Putamen (tissue), 1 donor: ENCODE measurements around the gene DLG3.
A peak's percentile ranks its signal among the peaks of the same experiment; 100 is the strongest.
"Not testable (repeated sequence)": the region's sequence is repeated elsewhere in the genome, so short reads cannot be mapped to it uniquely, and the experiment has no call there.

Source experiments
- DNase-seq: peaks from one replicate; pipeline ENCODE4 v3.0.0-alpha.2; 2016; ENCODE audit warnings: low spot score

DLG3 gene

DNA sequence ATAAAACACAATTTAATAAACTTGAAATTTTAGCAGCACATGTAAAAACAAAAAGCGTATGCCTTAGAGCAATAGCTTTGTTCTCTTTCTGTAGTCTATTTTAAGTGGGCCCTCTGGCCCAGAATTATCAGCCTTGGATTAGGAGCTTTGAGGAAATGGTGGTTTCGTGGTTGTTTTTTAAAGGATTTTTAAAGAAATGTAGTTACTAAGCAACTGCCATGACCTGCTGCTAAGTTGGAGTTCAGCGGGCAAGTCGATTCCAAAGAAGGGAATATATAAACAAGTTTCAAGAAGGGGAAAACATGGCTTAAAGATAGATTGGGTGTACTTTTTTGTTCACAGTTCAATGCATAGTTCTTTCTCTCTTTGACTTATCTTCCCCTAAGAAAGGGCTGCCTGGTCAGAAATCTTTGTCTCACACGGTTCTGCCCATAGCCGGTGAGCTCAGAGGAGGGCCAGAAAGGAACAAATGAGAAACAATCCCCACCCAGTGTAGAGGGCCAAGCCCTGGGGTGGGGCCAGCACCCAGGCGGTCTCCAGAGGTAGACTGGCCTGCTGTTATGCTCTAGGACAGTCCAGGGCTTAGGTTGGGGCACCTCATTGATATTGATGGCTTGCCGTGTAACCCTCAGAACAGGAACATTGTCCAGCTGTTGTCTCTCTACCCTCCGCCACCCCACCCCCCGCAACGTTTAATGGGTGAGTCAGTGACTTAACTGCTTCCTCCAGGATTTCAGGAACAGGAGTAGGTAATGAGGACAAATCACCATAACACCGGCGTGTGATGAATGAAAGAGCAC, 32.5 kb downstream of the DLG3 start:
- DNase-seq: no peak

DNA sequence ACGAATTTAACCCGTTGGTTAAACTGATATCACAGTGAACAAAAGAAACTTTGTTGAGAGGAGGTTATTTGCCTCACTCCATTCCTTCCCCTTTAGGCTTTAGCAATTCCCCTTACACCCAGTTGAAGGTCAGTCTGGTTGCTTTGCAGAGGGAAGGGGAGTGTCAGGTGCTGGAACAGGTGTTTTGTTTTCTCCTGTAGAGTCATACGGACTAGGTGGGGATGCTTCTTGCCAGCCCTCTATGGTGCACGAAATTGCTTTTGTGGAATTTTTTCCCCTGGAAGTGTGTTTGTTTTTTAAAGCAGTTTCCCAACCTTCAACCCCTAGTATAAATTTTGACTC, 33.1 kb downstream of the DLG3 start:
- DNase-seq: no peak

- DNase-seq: no peak
Measured at GRCh38 chrX:70478526-70479245, 34.1 kb downstream of the DLG3 start.

GRCh38 chrX:70479247-70479921, 34.7 kb downstream of the DLG3 start:
- DNase-seq: peak; percentile 13

DNA sequence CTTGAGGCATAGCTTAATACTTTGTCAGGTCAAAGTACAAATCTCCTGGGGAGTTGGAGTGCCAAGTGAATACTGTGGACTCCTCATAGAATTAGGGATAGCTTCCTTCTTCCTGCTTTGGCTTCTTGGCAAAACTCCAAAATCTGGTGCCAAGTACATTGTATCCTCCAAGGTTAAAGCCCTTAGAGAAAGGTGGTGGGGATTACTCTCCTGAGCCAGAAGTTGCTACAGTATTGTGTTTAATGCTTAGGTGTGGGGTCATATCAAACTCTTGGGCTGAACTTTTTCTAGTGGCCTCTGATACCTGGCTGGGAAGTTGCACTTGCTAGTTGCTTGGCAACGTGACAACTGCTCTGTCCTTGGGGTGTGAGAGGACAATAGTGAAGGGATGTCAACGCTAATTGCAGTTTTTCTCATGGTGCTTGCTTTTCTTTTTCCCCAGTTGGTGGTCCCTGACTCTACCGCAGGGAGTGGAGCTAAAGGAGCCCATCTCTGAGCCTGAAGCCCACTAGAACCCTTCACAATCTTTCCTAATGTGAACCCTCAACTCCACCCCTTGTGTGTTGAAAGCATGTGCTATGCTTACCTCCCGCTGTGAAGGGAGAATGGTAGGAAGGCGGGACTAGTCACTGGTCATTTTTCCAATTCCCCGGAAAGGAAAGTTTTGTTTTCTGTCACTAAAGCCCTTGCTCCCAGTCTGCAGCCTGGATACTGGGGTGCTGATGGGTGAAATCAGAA, 35.5 kb downstream of the DLG3 start:
- DNase-seq: no peak

GRCh38 chrX:70480660-70481018, 36.0 kb downstream of the DLG3 start:
- DNase-seq: peak; percentile 42

DNA sequence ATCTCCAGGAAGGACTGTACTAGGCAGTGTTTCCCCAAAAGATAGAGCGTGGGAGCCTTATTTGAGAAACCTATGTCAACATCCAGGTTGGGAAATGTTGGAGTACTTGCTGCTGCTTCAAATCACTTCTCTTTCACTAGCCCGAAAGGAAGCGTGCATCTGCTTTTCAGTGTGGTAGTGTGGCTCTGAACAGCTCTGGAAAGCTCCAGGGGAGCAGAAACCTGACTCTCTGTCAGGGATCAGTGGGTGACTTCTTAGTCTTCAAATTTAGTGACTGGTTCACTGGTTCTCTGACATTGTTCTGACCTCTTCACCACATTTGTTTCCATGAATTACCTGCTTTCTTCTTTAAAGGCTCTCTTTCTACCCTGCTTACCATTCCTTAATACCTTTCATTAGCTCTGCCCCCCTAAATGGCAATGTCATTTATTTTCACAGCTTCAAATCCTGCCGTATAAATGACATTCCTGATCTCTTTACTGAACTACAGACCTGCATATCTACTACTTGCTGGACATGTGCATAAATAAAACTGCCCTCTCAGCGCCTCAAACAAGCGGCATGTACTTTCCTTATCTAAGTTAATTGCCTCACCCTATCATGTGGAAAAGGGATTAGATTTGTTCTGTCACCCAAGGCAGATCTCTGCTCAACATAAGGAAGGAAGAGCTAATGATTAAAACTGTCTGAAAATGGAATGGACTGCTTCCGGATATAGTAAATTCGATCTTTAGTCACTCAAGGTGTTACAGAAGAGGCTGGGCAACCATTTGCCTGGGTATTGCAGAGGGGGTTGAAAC, 37.0 kb downstream of the DLG3 start:
- no peak for DNase-seq

- DNase-seq: no peak
Measured at GRCh38 chrX:70482300-70482699, 37.7 kb downstream of the DLG3 start.

- no peak for DNase-seq
Measured at GRCh38 chrX:70485466-70485865, 40.8 kb downstream of the DLG3 start.

DNA sequence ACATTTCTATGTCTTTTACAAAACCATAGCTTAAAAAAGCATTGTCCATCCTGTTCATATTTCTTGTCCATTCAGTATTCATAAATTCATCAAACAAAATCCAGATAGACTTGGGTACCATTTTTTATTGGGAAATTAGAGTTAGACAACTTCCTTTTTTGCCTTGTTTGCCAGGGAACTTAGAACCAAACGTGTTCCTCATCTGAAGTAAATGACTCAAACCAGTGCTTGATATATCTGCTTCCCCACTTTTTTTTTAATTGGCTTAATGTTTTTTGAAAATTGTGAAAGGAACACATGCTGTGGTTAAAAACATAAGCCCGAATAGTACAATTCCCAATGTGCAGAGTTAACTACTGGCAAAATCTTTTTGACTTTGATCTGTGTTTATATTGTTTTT, 44.2 kb downstream of the DLG3 start:
- DNase-seq: no peak

- DNase-seq: no peak
Measured at GRCh38 chrX:70494441-70494840, 49.8 kb downstream of the DLG3 start.

DNA sequence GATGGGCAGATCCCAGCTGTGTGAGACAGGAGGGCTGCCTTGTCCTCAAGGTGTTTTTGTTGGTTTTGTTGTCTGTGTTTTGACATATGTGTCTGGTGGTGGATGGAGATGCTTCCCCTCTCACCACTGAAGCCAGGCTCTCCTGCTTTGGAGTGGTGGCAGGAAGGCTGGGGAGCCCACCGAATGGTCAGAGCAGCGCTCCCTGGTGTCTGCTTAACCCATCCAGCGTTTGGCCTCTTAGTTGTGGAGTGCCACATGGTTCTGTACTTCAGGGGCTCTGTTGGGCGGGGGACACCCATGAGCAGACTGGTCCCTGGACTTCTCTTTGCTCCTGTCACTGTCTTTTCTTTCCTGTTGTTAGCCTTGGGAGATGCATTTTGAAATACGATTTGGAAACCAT, 51.9 kb downstream of the DLG3 start:
- no peak for DNase-seq

- no peak for DNase-seq
Measured at GRCh38 chrX:70497026-70497425, 52.4 kb downstream of the DLG3 start.

- DNase-seq: no peak
Measured at GRCh38 chrX:70498129-70498528, 53.5 kb downstream of the DLG3 start.

GRCh38 chrX:70500826-70501225, 56.2 kb downstream of the DLG3 start:
- no peak for DNase-seq

DNA sequence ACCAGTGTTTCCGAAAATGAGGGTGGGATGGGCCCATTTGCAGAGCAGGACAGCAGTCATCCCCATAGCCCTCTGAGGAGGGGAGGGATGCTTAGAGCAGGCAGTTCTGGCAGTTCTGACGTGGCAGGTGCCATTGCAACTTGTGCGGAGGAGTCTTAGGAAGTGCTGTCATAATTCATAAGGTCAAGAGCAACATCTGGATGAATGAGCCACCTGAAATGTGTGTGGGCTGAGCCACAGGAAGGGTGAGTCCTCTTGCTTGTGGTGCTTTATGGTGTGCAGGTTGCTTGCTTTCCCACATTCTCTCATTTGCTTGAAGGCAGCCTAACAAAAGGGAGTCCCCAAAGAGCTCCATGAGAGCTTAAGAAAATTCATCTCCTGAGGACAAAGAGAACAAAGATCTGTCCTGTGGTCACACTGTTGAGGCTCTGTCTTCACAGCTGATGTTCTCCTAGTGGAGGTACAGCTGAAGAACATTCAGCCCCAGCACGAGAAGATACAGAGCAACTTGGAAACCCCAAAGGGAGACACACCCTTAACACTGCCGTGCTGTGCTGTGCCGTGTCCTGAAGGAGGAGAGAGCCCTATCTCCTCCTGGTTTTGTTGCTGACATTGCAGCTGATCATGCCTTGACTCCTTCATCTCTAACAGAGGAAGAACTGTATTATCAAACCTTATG, 60.3 kb downstream of the DLG3 start:
- DNase-seq: no peak

DNA sequence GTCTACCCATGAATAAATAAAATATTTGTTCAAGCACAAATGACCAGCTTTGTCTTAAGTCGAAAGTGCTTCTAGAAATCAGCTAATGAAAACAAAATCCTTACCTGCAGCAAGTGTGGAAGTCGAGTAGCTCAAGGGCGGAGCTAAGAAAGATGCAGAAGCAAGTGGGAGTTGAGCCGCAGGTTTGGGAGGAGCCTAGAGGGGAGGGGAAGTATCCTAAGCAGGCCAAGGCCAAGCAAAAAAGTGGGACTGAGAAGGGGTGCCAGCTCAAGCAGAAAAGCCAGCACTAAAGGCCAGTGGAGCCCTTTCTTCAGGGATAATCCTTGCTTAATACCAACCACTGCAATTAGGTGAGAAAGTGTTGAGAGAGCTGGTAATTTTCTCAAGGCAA, 60.8 kb downstream of the DLG3 start:
- DNase-seq: no peak

GRCh38 chrX:70508296-70508911, 63.8 kb downstream of the DLG3 start:
- DNase-seq: no peak

- DNase-seq: no peak
Measured at GRCh38 chrX:70509078-70509477, 64.4 kb downstream of the DLG3 start.

GRCh38 chrX:70515270-70515669, 70.6 kb downstream of the DLG3 start:
- not testable (repeated sequence) for DNase-seq

- DNase-seq: not testable (repeated sequence)
Measured at GRCh38 chrX:70515692-70516091, 71.1 kb downstream of the DLG3 start.
